ENCODE data around the gene RADIL. TPM values are rescaled to one million over a fixed set of nuclear protein-coding genes. Genes with fewer than 3 reads are reported as not detected.

RADIL gene
- polyA plus RNA-seq, 3 donors, result not detected

- no peak overlapping the region for H2AFZ ChIP-seq (ENCODE audit: insufficient read depth, low read depth, low read length, poor library complexity, severe bottlenecking)
- H3K9ac ChIP-seq (ENCODE audit: insufficient read depth, low read length, poor library complexity, severe bottlenecking), result no peak overlapping the region
- no peak overlapping the region for H3K4me3 ChIP-seq (replicated peaks in 1 of 3; ENCODE audit: low read depth in 2 of 3, low read length in 3 of 3)
- H3K4me1 Mint-ChIP-seq, result no peaks in the 10 kb centered on the region
- no peaks in the 10 kb centered on the region for H3K79me2 ChIP-seq (ENCODE audit: insufficient read depth, low read length)
- TF ChIP-seq CTCF (IDR thresholded peaks at IDR 0.05), result no peak
- peaks cover 8% of the 10 kb centered on the region in 2 donors for H3K9me3 ChIP-seq (replicated peaks in 1 of 2; ENCODE audit: control insufficient read depth in 1 of 2, insufficient read depth in 1 of 2, low read length in 2 of 2)
- no peak overlapping the region for H3K27ac ChIP-seq (ENCODE audit: low read depth in 1 of 2, low read length in 2 of 2)
- no CpG with 5 or more reads among the region's 1 CpG for WGBS (ENCODE audit: insufficient coverage)
- no peaks in the 10 kb centered on the region for H4K20me1 ChIP-seq (ENCODE audit: insufficient read depth, low read length)
- no peak overlapping the region for H3K4me2 ChIP-seq (replicated peaks; ENCODE audit: extremely low read depth, low read length, poor library complexity, severe bottlenecking)
- no peaks in the 10 kb centered on the region for H3K4me1 ChIP-seq (ENCODE audit: control insufficient read depth in 1 of 2, insufficient read depth in 2 of 2, low read length in 2 of 2)
- intact Hi-C loops (cut with micrococcal nuclease), result no loop called here
- H3K27me3 Mint-ChIP-seq (ENCODE audit: low read depth in 3 of 3), result peaks cover 3 to 25% (median 17%) of the 10 kb centered on the region in 3 donors
- H3K36me3 ChIP-seq (replicated peaks in 1 of 2; ENCODE audit: control insufficient read depth in 1 of 2, insufficient read depth in 2 of 2, low read length in 2 of 2), result no peaks in the 10 kb centered on the region
- no peak for DNase-seq
- H3K4me3 Mint-ChIP-seq, result no peak overlapping the region
- no peak overlapping the region for H3K27ac Mint-ChIP-seq
- no peaks in the 10 kb centered on the region for H3K27me3 ChIP-seq (ENCODE audit: control insufficient read depth in 2 of 2, insufficient read depth in 2 of 2, low read length in 2 of 2)
- no peaks in the 10 kb centered on the region for H3K36me3 Mint-ChIP-seq
- peaks cover 9 to 13% (median 10%) of the 10 kb centered on the region in 7 donors for H3K9me3 Mint-ChIP-seq
Measured at GRCh38 chr7:4889682-4890081, 6.2 kb upstream of the RADIL start.

GRCh38 chr7:4888161-4888560 is 4.6 kb upstream of the RADIL start:
- WGBS (ENCODE audit: insufficient coverage), result 100% methylated on average over 2 of the region's 3 CpGs
- intact Hi-C loops (cut with micrococcal nuclease), result no loop called here
- no peak overlapping the region for H3K9ac ChIP-seq (ENCODE audit: insufficient read depth, low read length, poor library complexity, severe bottlenecking)
- Mint-ChIP-seq H3K27ac (no peak overlapping the region), H3K9me3 (peaks cover 3 to 11% (median 5%) of the 10 kb centered on the region in 7 donors), H3K27me3 (ENCODE audit: low read depth in 3 of 3) (peaks cover 13 to 35% (median 23%) of the 10 kb centered on the region in 3 donors), H3K4me1 (no peaks in the 10 kb centered on the region), H3K4me3 (no peak overlapping the region), H3K36me3 (no peaks in the 10 kb centered on the region)
- no peaks in the 10 kb centered on the region for H4K20me1 ChIP-seq (ENCODE audit: insufficient read depth, low read length)
- H3K4me3 ChIP-seq (replicated peaks in 1 of 3; ENCODE audit: low read depth in 2 of 3, low read length in 3 of 3), result no peak overlapping the region
- TF ChIP-seq CTCF (IDR thresholded peaks at IDR 0.05), result no peak
- H2AFZ ChIP-seq (ENCODE audit: insufficient read depth, low read depth, low read length, poor library complexity, severe bottlenecking), result no peak overlapping the region
- no peaks in the 10 kb centered on the region for H3K79me2 ChIP-seq (ENCODE audit: insufficient read depth, low read length)
- H3K27ac ChIP-seq (ENCODE audit: low read depth in 1 of 2, low read length in 2 of 2), result no peak overlapping the region
- peaks cover 0 to 7% of the 10 kb centered on the region in 2 donors for H3K27me3 ChIP-seq (ENCODE audit: control insufficient read depth in 2 of 2, insufficient read depth in 2 of 2, low read length in 2 of 2)
- H3K9me3 ChIP-seq (replicated peaks in 1 of 2; ENCODE audit: control insufficient read depth in 1 of 2, insufficient read depth in 1 of 2, low read length in 2 of 2), result peaks cover 3 to 4% of the 10 kb centered on the region in 2 donors
- no peaks in the 10 kb centered on the region for H3K36me3 ChIP-seq (replicated peaks in 1 of 2; ENCODE audit: control insufficient read depth in 1 of 2, insufficient read depth in 2 of 2, low read length in 2 of 2)
- no peak overlapping the region for H3K4me2 ChIP-seq (replicated peaks; ENCODE audit: extremely low read depth, low read length, poor library complexity, severe bottlenecking)
- H3K4me1 ChIP-seq (ENCODE audit: control insufficient read depth in 1 of 2, insufficient read depth in 2 of 2, low read length in 2 of 2), result peaks cover 0 to 7% of the 10 kb centered on the region in 2 donors
- DNase-seq, result no peak
